HepG2 (cell line): ENCODE measurements around the gene FAM171A2. TPM values are rescaled to one million over a fixed set of nuclear protein-coding genes. Genes with fewer than 3 reads are reported as not detected.

ENCODE experiments used
- DMAP1 ChIP-seq: IDR thresholded peaks from 2 replicates; pipeline ENCODE4 v1.6.1; 2016
- HNRNPH1 ChIP-seq: fragments of 200-400 bp; formaldehyde crosslinking; optimal IDR thresholded peaks from 2 replicates; pipeline ENCODE3; 2017; ENCODE audit warnings: mild to moderate bottlenecking, low read depth, low read length
- KDM4B ChIP-seq: sonication (generic); formaldehyde crosslinking; IDR thresholded peaks from 2 replicates; pipeline ENCODE4 v1.4.0; 2020; ENCODE audit warnings: missing genetic modification reagents
- POLR2A ChIP-seq, 2 experiments: IDR thresholded peaks; 2 replicates each; pipeline ENCODE4 v1.6.1; 2011; ENCODE audit warnings: low read depth in 2 of 2, low read length in 2 of 2, mild to moderate bottlenecking in 1 of 2, moderate library complexity in 1 of 2; ENCODE audit not compliant: insufficient read depth in 1 of 2
- RBAK ChIP-seq: sonication (generic); formaldehyde crosslinking; IDR thresholded peaks from 2 replicates; pipeline ENCODE4 v1.5.1; 2020; ENCODE audit warnings: mild to moderate bottlenecking, missing genetic modification reagents
- REL ChIP-seq: sonication (generic); formaldehyde crosslinking; conservative IDR thresholded peaks from 2 replicates; pipeline ENCODE4 v1.8.0; 2022; ENCODE audit warnings: mild to moderate bottlenecking, missing genetic modification reagents, moderate library complexity
- RFXANK ChIP-seq: IDR thresholded peaks from 2 replicates; pipeline ENCODE4 v1.6.1; 2016
- SP5 ChIP-seq: IDR thresholded peaks from 2 replicates; pipeline ENCODE4 v1.6.1; 2016; ENCODE audit warnings: low read depth, borderline replicate concordance
- YY1 ChIP-seq: IDR thresholded peaks from 2 replicates; pipeline ENCODE4 v1.6.1; 2011; ENCODE audit warnings: low read length, low read depth, moderate library complexity, mild to moderate bottlenecking; ENCODE audit not compliant: insufficient read depth, insufficient replicate concordance
- ZFAT ChIP-seq: sonication (generic); formaldehyde crosslinking; conservative IDR thresholded peaks from 2 replicates; pipeline ENCODE4 v1.8.1; 2023; ENCODE audit warnings: missing genetic modification reagents, inconsistent platforms
- ZNF367 ChIP-seq: sonication (generic); formaldehyde crosslinking; IDR thresholded peaks from 2 replicates; pipeline ENCODE4 v1.4.0; 2020; ENCODE audit warnings: missing genetic modification reagents, borderline replicate concordance
- ZNF468 ChIP-seq: sonication (generic); formaldehyde crosslinking; IDR thresholded peaks from 2 replicates; pipeline ENCODE4 v1.8.0; 2022; ENCODE audit warnings: mild to moderate bottlenecking, moderate library complexity, missing genetic modification reagents
- ZNF558 ChIP-seq: sonication (generic); formaldehyde crosslinking; IDR thresholded peaks from 2 replicates; pipeline ENCODE4 v1.9.0; 2022; ENCODE audit warnings: mild to moderate bottlenecking, missing genetic modification reagents, borderline replicate concordance
- ZNF7 ChIP-seq: IDR thresholded peaks from 2 replicates; pipeline ENCODE4 v1.6.1; 2016; ENCODE audit warnings: missing biosample characterization, missing genetic modification reagents
- ZNF781 ChIP-seq: sonication (generic); formaldehyde crosslinking; IDR thresholded peaks from 2 replicates; pipeline ENCODE4 v1.5.1; 2020; ENCODE audit warnings: borderline replicate concordance, mild to moderate bottlenecking, missing genetic modification reagents; ENCODE audit errors: not compliant biosample characterization
- ZSCAN25 ChIP-seq: sonication (generic); formaldehyde crosslinking; IDR thresholded peaks from 2 replicates; pipeline ENCODE4 v1.8.0; 2022; ENCODE audit warnings: mild to moderate bottlenecking, missing genetic modification reagents
- polyA plus RNA-seq, 8 experiments: library from polyadenylated mRNA; depleted of rRNA in 3 of 8; stranded (reverse) in 7 of 8; unstranded in 1 of 8; fragments of >200 nt; fragmentation: Illumina TruSeq in 4 of 8; extraction: Trizol in 4 of 8; gene quantifications; 2 replicates each; pipeline versions ENCODE4 v1.2.1 to v1.2.3, GENCODE V29; 2011 to 2016; ENCODE audit warnings: low read depth in 4 of 8, missing spikeins in 1 of 8, mixed read lengths in 1 of 8; ENCODE audit not compliant: insufficient read depth in 1 of 8
- total RNA-seq, 5 experiments: library from RNA; depleted of rRNA; stranded (reverse); fragments of >200 nt; fragmentation: Illumina TruSeq; extraction: Trizol; gene quantifications; 2 replicates each; pipeline ENCODE4 v1.2.3, GENCODE V29; 2016; ENCODE audit warnings: low read depth in 1 of 5
- TF ChIP-seq, protein P1 (sequence below): sonication (generic); formaldehyde crosslinking; conservative IDR thresholded peaks from 2 replicates; pipeline ENCODE4 v1.8.1; 2023; ENCODE audit warnings: missing genetic modification reagents
- TF ChIP-seq, protein P2 (sequence below): sonication (generic); formaldehyde crosslinking; IDR thresholded peaks from 2 replicates; pipeline ENCODE4 v1.5.1; 2020; ENCODE audit warnings: mild to moderate bottlenecking, missing genetic modification reagents, borderline replicate concordance
- TF ChIP-seq, protein P3 (sequence below): sonication (generic); formaldehyde crosslinking; conservative IDR thresholded peaks from 2 replicates; pipeline ENCODE4 v1.4.0; 2020; ENCODE audit warnings: missing genetic modification reagents
- TF ChIP-seq, protein P4 (sequence below): sonication (generic); formaldehyde crosslinking; IDR thresholded peaks from 2 replicates; pipeline ENCODE4 v1.4.0; 2020; ENCODE audit warnings: mild to moderate bottlenecking, missing genetic modification reagents

FAM171A2 gene
- total and polyA plus RNA-seq, 2 of the 13 experiments (the other 11 are each of a cell fraction or from before 2014, with no cell fraction given): 1.8 to 3.6 TPM

DNA sequence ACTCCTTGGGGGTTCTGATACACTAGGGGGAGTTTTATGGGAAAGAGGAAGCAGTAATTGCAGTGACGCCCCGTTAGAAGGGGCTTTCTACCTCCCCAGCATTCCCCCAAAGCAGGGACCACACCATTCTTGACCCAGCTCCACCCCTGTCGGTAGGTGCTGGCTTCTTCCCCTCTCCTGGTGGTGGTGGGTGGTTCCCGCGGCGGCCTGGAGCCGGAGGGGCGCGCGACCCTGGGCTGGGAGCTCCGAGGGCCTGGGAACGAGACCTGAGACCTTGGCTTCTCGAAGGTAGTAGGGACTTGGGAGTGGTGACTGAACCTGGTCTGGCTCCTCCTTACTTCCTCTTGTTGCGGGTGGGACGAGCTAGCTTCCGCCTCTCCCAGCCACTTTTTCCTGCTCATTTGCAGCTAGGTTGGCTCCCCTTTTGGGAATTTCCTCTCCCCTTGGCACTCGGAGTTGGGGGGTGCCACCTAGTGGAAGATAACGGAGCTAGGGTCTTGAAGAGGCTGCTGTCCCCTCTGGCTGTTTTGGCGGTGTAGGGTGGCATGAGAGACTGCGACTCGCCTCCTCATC lies 18.1 kb downstream of the FAM171A2 start (continued):
- 0 out of 2 replicates have a peak, but pooled peaks have one; percentile 25 for TF ChIP-seq ZSCAN25 (CRISPR knock-in tag)
- TF ChIP-seq ZNF367 (CRISPR knock-in tag): no peak
- TF ChIP-seq, protein P1, sequence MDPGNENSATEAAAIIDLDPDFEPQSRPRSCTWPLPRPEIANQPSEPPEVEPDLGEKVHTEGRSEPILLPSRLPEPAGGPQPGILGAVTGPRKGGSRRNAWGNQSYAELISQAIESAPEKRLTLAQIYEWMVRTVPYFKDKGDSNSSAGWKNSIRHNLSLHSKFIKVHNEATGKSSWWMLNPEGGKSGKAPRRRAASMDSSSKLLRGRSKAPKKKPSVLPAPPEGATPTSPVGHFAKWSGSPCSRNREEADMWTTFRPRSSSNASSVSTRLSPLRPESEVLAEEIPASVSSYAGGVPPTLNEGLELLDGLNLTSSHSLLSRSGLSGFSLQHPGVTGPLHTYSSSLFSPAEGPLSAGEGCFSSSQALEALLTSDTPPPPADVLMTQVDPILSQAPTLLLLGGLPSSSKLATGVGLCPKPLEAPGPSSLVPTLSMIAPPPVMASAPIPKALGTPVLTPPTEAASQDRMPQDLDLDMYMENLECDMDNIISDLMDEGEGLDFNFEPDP: no peak
- no peak for TF ChIP-seq ZNF781 (CRISPR knock-in tag)
- no peak for TF ChIP-seq HNRNPH1
- TF ChIP-seq RFXANK (CRISPR knock-in tag): no peak
- TF ChIP-seq, protein P2, sequence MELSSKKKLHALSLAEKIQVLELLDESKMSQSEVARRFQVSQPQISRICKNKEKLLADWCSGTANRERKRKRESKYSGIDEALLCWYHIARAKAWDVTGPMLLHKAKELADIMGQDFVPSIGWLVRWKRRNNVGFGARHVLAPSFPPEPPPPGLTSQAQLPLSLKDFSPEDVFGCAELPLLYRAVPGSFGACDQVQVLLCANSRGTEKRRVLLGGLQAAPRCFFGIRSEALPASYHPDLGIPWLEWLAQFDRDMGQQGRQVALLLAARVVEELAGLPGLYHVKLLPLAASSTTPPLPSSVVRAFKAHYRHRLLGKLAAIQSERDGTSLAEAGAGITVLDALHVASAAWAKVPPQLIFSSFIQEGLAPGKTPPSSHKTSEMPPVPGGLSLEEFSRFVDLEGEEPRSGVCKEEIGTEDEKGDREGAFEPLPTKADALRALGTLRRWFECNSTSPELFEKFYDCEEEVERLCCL (CRISPR knock-in tag): no peak
- no peak for TF ChIP-seq REL (CRISPR knock-in tag)
- TF ChIP-seq, protein P3, sequence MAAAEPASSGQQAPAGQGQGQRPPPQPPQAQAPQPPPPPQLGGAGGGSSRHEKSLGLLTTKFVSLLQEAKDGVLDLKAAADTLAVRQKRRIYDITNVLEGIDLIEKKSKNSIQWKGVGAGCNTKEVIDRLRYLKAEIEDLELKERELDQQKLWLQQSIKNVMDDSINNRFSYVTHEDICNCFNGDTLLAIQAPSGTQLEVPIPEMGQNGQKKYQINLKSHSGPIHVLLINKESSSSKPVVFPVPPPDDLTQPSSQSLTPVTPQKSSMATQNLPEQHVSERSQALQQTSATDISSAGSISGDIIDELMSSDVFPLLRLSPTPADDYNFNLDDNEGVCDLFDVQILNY (CRISPR knock-in tag): no peak; the same call in 1 of the 2 replicates
- no peak for TF ChIP-seq YY1
- no peak for TF ChIP-seq ZFAT (CRISPR knock-in tag)
- no peak for TF ChIP-seq ZNF468
- no peak for TF ChIP-seq ZNF558 (CRISPR knock-in tag)
- no peak for TF ChIP-seq KDM4B
- no peak for TF ChIP-seq DMAP1 (CRISPR knock-in tag)
- TF ChIP-seq, protein P4, sequence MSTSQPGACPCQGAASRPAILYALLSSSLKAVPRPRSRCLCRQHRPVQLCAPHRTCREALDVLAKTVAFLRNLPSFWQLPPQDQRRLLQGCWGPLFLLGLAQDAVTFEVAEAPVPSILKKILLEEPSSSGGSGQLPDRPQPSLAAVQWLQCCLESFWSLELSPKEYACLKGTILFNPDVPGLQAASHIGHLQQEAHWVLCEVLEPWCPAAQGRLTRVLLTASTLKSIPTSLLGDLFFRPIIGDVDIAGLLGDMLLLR (CRISPR knock-in tag): no peak
- TF ChIP-seq RBAK (CRISPR knock-in tag): no peak; the same call in 1 of the 2 replicates
- TF ChIP-seq POLR2A (IDR thresholded peaks at IDR 0.05; ENCODE audit: insufficient read depth in 1 of 2, low read depth in 2 of 2, low read length in 2 of 2): no peak
- TF ChIP-seq SP5 (CRISPR knock-in tag): 0 out of 2 replicates have a peak, but pooled peaks have one; percentile 23
- no peak for TF ChIP-seq ZNF7 (CRISPR knock-in tag)
